IPS DF 6.9 (cell line): Measurements from ENCODE around the gene SEC63.
"Not testable (repeated sequence)": the region's sequence is repeated elsewhere in the genome, so short reads cannot be mapped to it uniquely, and the experiment has no call there.

Experiments used
- DNase-seq: peaks from one replicate; pipeline ENCODE4 v3.0.0-alpha.2; 2013; ENCODE audit warnings: low read depth, low spot score
- H3K27ac ChIP-seq: one replicate; pipeline ENCODE4 v1.5.1; 2013; ENCODE audit warnings: low read length, control low read depth
- H3K27me3 ChIP-seq: 2 replicates; pipeline ENCODE4 v1.6.1; 2013; ENCODE audit warnings: mild to moderate bottlenecking, low read length; ENCODE audit not compliant: control insufficient read depth, insufficient read depth
- H3K36me3 ChIP-seq: 2 replicates; pipeline ENCODE4 v1.6.1; 2013; ENCODE audit warnings: low read length; ENCODE audit not compliant: control insufficient read depth, insufficient read depth
- H3K4me1 ChIP-seq: 2 replicates; pipeline ENCODE4 v1.6.1; 2013; ENCODE audit warnings: low read length; ENCODE audit not compliant: control insufficient read depth, insufficient read depth
- H3K4me3 ChIP-seq: 2 replicates; pipeline ENCODE4 v1.5.1; 2013; ENCODE audit warnings: mild to moderate bottlenecking, low read length
- H3K9me3 ChIP-seq: 2 replicates; pipeline ENCODE4 v1.6.1; 2013; ENCODE audit warnings: low read length, inconsistent platforms; ENCODE audit not compliant: control insufficient read depth, insufficient read depth
- WGBS: extraction: QIAGEN DNeasy Blood & Tissue Kit; methylation state at CpG from one replicate; pipeline ENCODE4 v1.1.7; 2013; ENCODE audit warnings: mixed read lengths, missing lambda C conversion rate; ENCODE audit not compliant: insufficient read length, insufficient coverage; 5-methylcytosine and 5-hydroxymethylcytosine counted together

The SEC63 gene

DNA sequence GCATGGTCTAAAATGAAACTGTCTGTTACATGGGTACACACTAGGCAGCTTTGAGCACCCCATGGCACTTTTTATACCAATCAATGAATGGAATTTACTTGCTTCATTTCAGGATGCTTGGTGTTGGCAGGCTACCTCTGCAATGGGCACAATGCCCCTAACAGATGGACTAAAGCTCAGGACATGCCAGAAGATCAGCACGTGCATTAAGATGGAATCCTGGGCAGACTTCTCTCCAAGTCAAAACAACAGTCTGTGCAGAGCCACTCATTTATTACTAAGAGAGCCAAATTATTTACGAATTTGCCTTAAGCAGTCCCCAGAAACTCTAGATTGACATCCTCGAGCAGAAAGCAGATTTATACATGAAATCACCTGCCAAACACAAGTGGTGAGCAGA lies 78.1 kb downstream of the SEC63 start:
- Histone ChIP-seq H3K4me3 (no peak overlapping the region), H3K9me3 (no peaks in the 10 kb centered on the region), H3K27ac (no peak overlapping the region), H3K27me3 (no peaks in the 10 kb centered on the region), H3K4me1 (no peaks in the 10 kb centered on the region), H3K36me3 (peaks cover 6% of the 10 kb centered on the region; the same call in 1 of the 2 replicates)
- DNase-seq = no peak
- no CpG with 5 or more reads among the region's 3 CpGs for WGBS

GRCh38 chr6:107877968-107878367 lies 80.0 kb downstream of the SEC63 start:
- no peaks in the 10 kb centered on the region for H3K27me3 ChIP-seq
- peaks cover 6% of the 10 kb centered on the region; the same call in 1 of the 2 replicates for H3K36me3 ChIP-seq
- no CpG with 5 or more reads among the region's 1 CpG for WGBS
- DNase-seq = no peak
- no peaks in the 10 kb centered on the region for H3K4me1 ChIP-seq
- no peak overlapping the region for H3K27ac ChIP-seq
- H3K4me3 ChIP-seq = no peak overlapping the region
- no peaks in the 10 kb centered on the region for H3K9me3 ChIP-seq

- Histone ChIP-seq H3K27ac (no peak overlapping the region), H3K4me1 (no peaks in the 10 kb centered on the region), H3K36me3 (no peaks in the 10 kb centered on the region), H3K4me3 (no peak overlapping the region), H3K9me3 (no peaks in the 10 kb centered on the region), H3K27me3 (no peaks in the 10 kb centered on the region)
- no peak for DNase-seq
- no CpG with 5 or more reads among the region's 2 CpGs for WGBS
Measured at GRCh38 chr6:107871976-107872375, 86.0 kb downstream of the SEC63 start.

GRCh38 chr6:107871512-107871911 lies 86.5 kb downstream of the SEC63 start:
- DNase-seq, H3K4me1 ChIP-seq, H3K9me3 ChIP-seq, H3K4me3 ChIP-seq, H3K27ac ChIP-seq, H3K27me3 ChIP-seq, H3K36me3 ChIP-seq: not testable (repeated sequence)
- WGBS = no CpG with 5 or more reads among the region's 1 CpG

DNA sequence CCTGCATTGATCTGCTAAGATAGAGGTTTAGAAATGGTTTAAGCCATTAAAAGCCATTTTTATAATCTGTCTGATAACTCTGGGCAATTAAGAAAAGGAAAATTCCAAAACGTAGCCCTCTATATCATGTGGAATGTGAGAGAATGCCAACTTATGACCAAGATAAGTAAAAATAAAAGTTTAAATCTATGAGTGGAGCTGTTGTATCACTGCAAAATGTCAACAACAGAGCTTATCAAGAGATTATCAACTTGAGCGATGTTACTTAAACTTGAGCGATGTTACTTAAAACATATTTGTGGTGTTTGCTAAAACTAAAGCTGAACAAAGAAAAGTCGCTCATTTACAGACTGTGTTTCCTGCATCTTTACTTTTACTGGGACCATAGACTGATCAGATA lies 87.0 kb downstream of the SEC63 start:
- DNase-seq = no peak
- Histone ChIP-seq H3K27me3 (no peaks in the 10 kb centered on the region), H3K36me3 (no peaks in the 10 kb centered on the region), H3K4me3 (no peak overlapping the region), H3K9me3 (no peaks in the 10 kb centered on the region), H3K4me1 (no peaks in the 10 kb centered on the region), H3K27ac (no peak overlapping the region)
- WGBS = no CpG with 5 or more reads among the region's 4 CpGs

DNA sequence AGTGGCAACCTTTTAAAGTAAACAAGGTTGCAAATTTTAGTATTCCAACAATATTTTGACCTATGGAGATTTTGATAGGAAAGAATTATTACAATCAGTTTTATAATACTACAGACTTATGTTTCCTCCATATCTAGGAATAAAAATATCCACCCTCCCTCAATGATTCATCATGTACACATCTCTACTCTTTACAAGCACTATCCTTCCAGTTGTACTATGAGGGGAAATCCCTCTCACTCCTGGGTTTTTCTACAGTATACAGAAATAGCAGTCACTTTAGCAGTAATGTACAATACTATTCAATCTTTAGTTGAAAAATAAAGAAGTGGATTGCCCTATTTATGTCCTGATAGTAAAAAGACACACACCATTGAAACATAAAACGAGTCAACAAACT lies 87.6 kb downstream of the SEC63 start:
- H3K27ac ChIP-seq = no peak overlapping the region
- no peaks in the 10 kb centered on the region for H3K36me3 ChIP-seq
- no peaks in the 10 kb centered on the region for H3K9me3 ChIP-seq
- no CpG with 5 or more reads among the region's 1 CpG for WGBS
- DNase-seq = no peak
- no peaks in the 10 kb centered on the region for H3K4me1 ChIP-seq
- no peak overlapping the region for H3K4me3 ChIP-seq
- no peaks in the 10 kb centered on the region for H3K27me3 ChIP-seq

DNA sequence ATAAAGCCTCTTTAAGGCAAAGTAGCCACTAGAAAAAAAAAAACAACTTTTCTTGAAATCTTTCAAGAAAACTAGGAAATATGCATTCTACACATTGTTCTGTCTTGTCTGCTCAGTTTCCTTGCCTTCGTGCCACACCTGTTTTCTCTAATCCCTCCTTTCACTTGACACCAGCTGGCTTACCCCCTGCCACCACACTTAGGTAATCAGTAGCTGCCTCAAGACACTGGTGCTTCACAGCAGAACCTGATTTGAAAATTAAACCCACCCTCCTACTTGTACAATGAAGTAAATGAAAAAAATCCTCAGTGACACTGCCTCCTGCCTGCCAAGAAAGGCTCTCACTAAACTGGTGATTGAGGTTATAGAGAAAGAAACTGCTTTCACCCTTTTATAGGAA lies 88.1 kb downstream of the SEC63 start:
- no peak for DNase-seq
- H3K9me3 ChIP-seq = no peaks in the 10 kb centered on the region
- no peaks in the 10 kb centered on the region for H3K27me3 ChIP-seq
- no peak overlapping the region for H3K27ac ChIP-seq
- H3K4me1 ChIP-seq = no peaks in the 10 kb centered on the region
- WGBS = no CpG with 5 or more reads among the region's 1 CpG
- H3K4me3 ChIP-seq = no peak overlapping the region
- H3K36me3 ChIP-seq = no peaks in the 10 kb centered on the region

- Histone ChIP-seq H3K27ac (no peak overlapping the region), H3K36me3 (no peaks in the 10 kb centered on the region), H3K4me3 (no peak overlapping the region), H3K4me1 (peaks cover 1% of the 10 kb centered on the region; the same call in 1 of the 2 replicates), H3K9me3 (no peaks in the 10 kb centered on the region), H3K27me3 (no peaks in the 10 kb centered on the region)
- no peak for DNase-seq
- WGBS = no CpG with 5 or more reads among the region's 3 CpGs
Measured at GRCh38 chr6:107868867-107869611, 89.0 kb downstream of the SEC63 start.

DNA sequence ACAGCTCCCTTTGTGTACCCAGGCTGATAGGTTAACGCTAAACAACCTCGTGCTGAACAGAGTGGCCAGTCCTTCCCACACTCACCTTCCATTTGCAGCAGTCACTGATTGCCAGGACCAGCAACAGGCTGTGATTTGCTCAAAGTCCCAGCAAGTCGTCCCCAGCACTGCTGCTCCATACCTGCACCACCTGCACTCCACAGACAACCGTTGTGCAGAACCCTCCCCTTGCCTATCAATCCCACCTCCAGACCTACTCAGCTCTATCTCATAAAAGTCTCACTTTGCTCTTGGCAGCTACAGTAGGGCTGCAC lies 90.7 kb downstream of the SEC63 start:
- H3K9me3 ChIP-seq = no peaks in the 10 kb centered on the region
- DNase-seq = no peak
- H3K4me3 ChIP-seq = no peak overlapping the region
- peaks cover 2% of the 10 kb centered on the region; the same call in 1 of the 2 replicates for H3K4me1 ChIP-seq
- H3K27me3 ChIP-seq = no peaks in the 10 kb centered on the region
- no peaks in the 10 kb centered on the region for H3K36me3 ChIP-seq
- H3K27ac ChIP-seq = no peak overlapping the region
- no CpG with 5 or more reads among the region's 4 CpGs for WGBS

- Histone ChIP-seq H3K4me3 (no peak overlapping the region), H3K27me3 (no peaks in the 10 kb centered on the region), H3K36me3 (no peaks in the 10 kb centered on the region), H3K27ac (no peak overlapping the region), H3K4me1 (peaks cover 2% of the 10 kb centered on the region; the same call in 1 of the 2 replicates), H3K9me3 (no peaks in the 10 kb centered on the region)
- DNase-seq = no peak
- WGBS = no CpG with 5 or more reads among the region's 11 CpGs
Measured at GRCh38 chr6:107866606-107867301, 91.3 kb downstream of the SEC63 start.
